MM.1S (cell line): ENCODE results near the gene HELZ2.

ENCODE experiments used
- CTCF ChIP-seq: fragments of 300-600 bp; sonication (generic); IDR thresholded peaks from 2 replicates; pipeline ENCODE4 v1.5.1; 2016; ENCODE audit warnings: antibody characterized with exemption, low read length, mixed read lengths
- EZH2phosphoT487 ChIP-seq: fragments of 300-600 bp; sonication (generic); IDR thresholded peaks from 2 replicates; pipeline ENCODE4 v1.6.1; 2018; ENCODE audit warnings: antibody characterized with exemption, low read length

GRCh38 chr20:63555661-63556381, 18.2 kb downstream of the HELZ2 start:
- no peak for TF ChIP-seq CTCF
- TF ChIP-seq EZH2phosphoT487: no peak
